ENCODE measurements around the gene CARD6.

Gene CARD6

DNA sequence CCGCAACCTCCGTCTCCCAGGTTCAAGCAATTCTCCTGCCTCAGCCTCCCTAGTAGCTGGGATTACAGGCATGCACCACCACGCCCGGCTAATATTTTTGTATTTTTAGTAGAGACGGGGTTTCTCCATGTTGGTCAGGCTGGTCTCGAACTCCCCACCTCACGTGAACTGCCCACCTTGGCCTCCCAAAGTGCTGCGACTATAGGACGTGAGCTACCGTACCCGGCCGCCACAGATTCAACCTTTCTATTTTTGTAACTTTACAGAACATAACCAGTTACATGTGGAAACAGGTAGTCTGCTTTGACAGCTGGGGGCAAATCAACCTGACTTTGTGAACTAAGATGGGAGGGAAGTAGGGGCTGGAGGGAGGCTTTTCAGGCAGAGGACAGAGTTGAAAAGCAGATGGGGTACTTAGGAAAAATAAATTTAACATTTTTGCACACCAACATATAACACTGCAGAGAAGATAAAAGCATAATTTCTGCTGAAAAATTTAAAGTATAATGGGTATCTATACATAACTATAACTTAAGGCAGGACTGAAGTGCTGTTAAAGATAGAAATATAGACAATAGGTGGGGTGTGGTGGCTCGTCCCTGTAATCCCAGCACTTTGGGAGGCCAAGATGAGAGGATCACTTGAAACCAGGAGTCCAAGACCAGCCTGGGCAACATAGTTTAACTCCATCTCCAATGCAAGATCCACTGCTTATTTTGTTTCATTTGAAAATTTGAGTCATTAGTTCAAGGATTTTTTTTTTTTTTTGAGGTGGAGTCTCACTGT, 11.2 kb upstream of the CARD6 start:
- ChIA-PET CTCF (interaction anchor here (0.8 to 0.9 kb wide), 2 partner anchors 8 to 13 kb away, joined by 3 read pairs; no protein-coding TSS in a partner anchor), POLR2A (no interaction called here)
- DNase-seq (ENCODE audit: extremely low spot score): no peak
- no peak for TF ChIP-seq CTCF (IDR thresholded peaks at IDR 0.05; ENCODE audit: control extremely low read depth, extremely low read depth, low read depth, missing control alignments)

- no peak for TF ChIP-seq CTCF (IDR thresholded peaks at IDR 0.05; ENCODE audit: control extremely low read depth, extremely low read depth, low read depth, missing control alignments)
- CTCF ChIA-PET: interaction anchor here (1.3 to 2.0 kb wide), 2 partner anchors 10 to 24 kb away, joined by 3 to 5 read pairs; no protein-coding TSS in a partner anchor
Measured at GRCh38 chr5:40831346-40832210, 9.6 kb upstream of the CARD6 start.

GRCh38 chr5:40832345-40832744, 8.8 kb upstream of the CARD6 start:
- ChIA-PET POLR2A (interaction anchor here (0.5 to 3.3 kb wide), 3 partner anchors 8 to 454 kb away, joined by 3 to 13 read pairs (median 3); no protein-coding TSS in a partner anchor), CTCF (interaction anchor here (2.0 kb wide), 1 partner anchor 25 kb away, joined by 5 read pairs; no protein-coding TSS in a partner anchor)
- no peak for TF ChIP-seq CTCF (IDR thresholded peaks at IDR 0.05; ENCODE audit: control extremely low read depth, extremely low read depth, low read depth, missing control alignments)
- DNase-seq (ENCODE audit: extremely low spot score): no peak

More at GRCh38 chr5:40831346-40832210, 9.6 kb upstream of the CARD6 start:
- POLR2A ChIA-PET: interaction anchor here (0.5 to 3.3 kb wide), 3 partner anchors 8 to 453 kb away, joined by 3 to 13 read pairs (median 3); no protein-coding TSS in a partner anchor
- no peak for DNase-seq (ENCODE audit: extremely low spot score)

DNA sequence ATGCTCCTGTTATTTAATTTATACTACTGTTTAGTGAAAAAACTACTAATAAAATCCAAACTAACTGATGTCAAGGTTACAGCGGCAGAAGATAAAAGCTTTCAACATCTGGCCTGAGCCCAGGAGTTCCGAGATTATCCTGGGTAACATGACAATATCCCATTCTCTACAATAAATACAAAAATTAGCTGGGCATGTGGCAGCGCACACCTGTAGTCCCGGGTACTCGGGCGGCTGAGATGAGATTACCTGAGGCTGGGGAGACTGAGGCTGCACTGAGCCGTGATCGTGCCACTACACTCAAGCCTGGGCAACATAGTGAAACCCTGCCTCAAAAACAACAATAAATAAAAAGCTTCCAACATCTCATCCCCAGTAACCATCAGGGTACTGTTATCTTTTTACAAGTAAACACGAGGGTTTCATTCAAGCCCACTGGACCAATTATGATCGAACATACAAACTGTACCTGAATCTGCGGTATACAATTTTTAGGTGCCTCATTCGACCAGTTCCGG, 7.4 kb upstream of the CARD6 start:
- ChIA-PET CTCF (interaction anchor here (1.0 kb wide), 1 partner anchor 8 kb away, joined by 3 read pairs; no protein-coding TSS in a partner anchor), POLR2A (interaction anchor here (3.3 kb wide), 1 partner anchor 10 kb away, joined by 13 read pairs; no protein-coding TSS in a partner anchor)
- DNase-seq (ENCODE audit: extremely low spot score): no peak
- no peak for TF ChIP-seq CTCF (IDR thresholded peaks at IDR 0.05; ENCODE audit: control extremely low read depth, extremely low read depth, low read depth, missing control alignments)

GRCh38 chr5:40834391-40834848, 6.7 kb upstream of the CARD6 start:
- ChIA-PET POLR2A (interaction anchor here (1.0 to 3.3 kb wide), 3 partner anchors 11 to 13 kb away, joined by 4 to 13 read pairs (median 7); no protein-coding TSS in a partner anchor), CTCF (no interaction called here)
- no peak for DNase-seq (ENCODE audit: extremely low spot score)

More at GRCh38 chr5:40834391-40834848, 6.7 kb upstream of the CARD6 start:
- TF ChIP-seq CTCF (IDR thresholded peaks at IDR 0.05; ENCODE audit: control extremely low read depth, extremely low read depth, low read depth, missing control alignments): no peak

Measured in GM10248 (cell line).